HG03175 (cell line): Measurements from ENCODE around the gene MRAP2.
"Not testable (repeated sequence)": the region's sequence is repeated elsewhere in the genome, so short reads cannot be mapped to it uniquely, and the experiment has no call there.

ENCODE experiments used
- ATAC-seq: cut with Tn5 transposase; IDR thresholded peaks from one replicate; pipeline ENCODE4 v1.9.1; 2021; ENCODE audit warnings: mild to moderate bottlenecking, moderate library complexity; ENCODE audit not compliant: unreplicated experiment

MRAP2 gene

GRCh38 chr6:84027340-84028181, 6.0 kb upstream of the MRAP2 start:
- no peak for ATAC-seq

- ATAC-seq = no peak
These were observed 5.2 kb upstream of the MRAP2 start for GRCh38 chr6:84028350-84028749.

- ATAC-seq = not testable (repeated sequence)
These were observed 1.6 kb upstream of the MRAP2 start for GRCh38 chr6:84032000-84032399.

- ATAC-seq = no peak
These were observed 1.9 kb downstream of the MRAP2 start for GRCh38 chr6:84035484-84035883.

- no peak for ATAC-seq
These were observed 4.0 kb downstream of the MRAP2 start for GRCh38 chr6:84037425-84038089.

GRCh38 chr6:84042603-84043002, 9.0 kb downstream of the MRAP2 start:
- ATAC-seq = no peak

- ATAC-seq = no peak
These were observed 10.0 kb downstream of the MRAP2 start for GRCh38 chr6:84043555-84043954.

GRCh38 chr6:84046755-84047154, 13.2 kb downstream of the MRAP2 start:
- no peak for ATAC-seq

GRCh38 chr6:84048588-84048987, 15.0 kb downstream of the MRAP2 start:
- no peak for ATAC-seq

GRCh38 chr6:84050408-84050807, 16.8 kb downstream of the MRAP2 start:
- ATAC-seq = no peak

- ATAC-seq = no peak
These were observed 18.8 kb downstream of the MRAP2 start for GRCh38 chr6:84052204-84052882.

GRCh38 chr6:84052883-84053241, 19.3 kb downstream of the MRAP2 start:
- no peak for ATAC-seq

GRCh38 chr6:84055647-84056046, 22.1 kb downstream of the MRAP2 start:
- ATAC-seq = no peak

GRCh38 chr6:84057908-84058307, 24.3 kb downstream of the MRAP2 start:
- ATAC-seq = no peak

GRCh38 chr6:84059082-84059481, 25.5 kb downstream of the MRAP2 start:
- ATAC-seq = no peak

- no peak for ATAC-seq
These were observed 27.6 kb downstream of the MRAP2 start for GRCh38 chr6:84061174-84061573.

GRCh38 chr6:84061613-84062398, 28.2 kb downstream of the MRAP2 start:
- no peak for ATAC-seq

- no peak for ATAC-seq
These were observed 29.1 kb downstream of the MRAP2 start for GRCh38 chr6:84062519-84063154.

GRCh38 chr6:84065693-84066290, 32.2 kb downstream of the MRAP2 start:
- no peak for ATAC-seq

GRCh38 chr6:84066536-84066935, 33.0 kb downstream of the MRAP2 start:
- ATAC-seq = no peak
